Progenitor cell of endocrine pancreas (in vitro differentiated cells): ENCODE data around the gene CXCL16. TPM values are rescaled to one million over a fixed set of nuclear protein-coding genes. Genes with fewer than 3 reads are reported as not detected.

Experiments used
- DNase-seq: peaks from one replicate; pipeline ENCODE4 v3.0.0; 2021; ENCODE audit warnings: low spot score; ENCODE audit not compliant: unreplicated experiment
- H3K27ac Mint-ChIP-seq: 2 replicates; pipeline ENCODE4 v1.8.0; 2021; ENCODE audit warnings: mild to moderate bottlenecking, moderate library complexity, mixed read lengths
- H3K27me3 Mint-ChIP-seq: 2 replicates; pipeline ENCODE4 v1.8.0; 2021; ENCODE audit warnings: mixed read lengths
- H3K36me3 Mint-ChIP-seq: 2 replicates; pipeline ENCODE4 v1.8.0; 2022; ENCODE audit warnings: mixed read lengths; ENCODE audit not compliant: insufficient read depth
- H3K4me1 Mint-ChIP-seq: 2 replicates; pipeline ENCODE4 v1.8.0; 2021; ENCODE audit warnings: low read depth, mixed read lengths
- H3K4me3 Mint-ChIP-seq: 2 replicates; pipeline ENCODE4 v1.8.0; 2021; ENCODE audit warnings: low read depth, mild to moderate bottlenecking, moderate library complexity, mixed read lengths
- H3K9me3 Mint-ChIP-seq: 2 replicates; pipeline ENCODE4 v1.8.0; 2021; ENCODE audit warnings: low read depth, mixed read lengths
- CTCF ChIP-seq: fragments of 200-600 bp; sonication (generic); IDR thresholded peaks from one replicate; pipeline ENCODE4 v1.5.0; 2021; ENCODE audit warnings: antibody characterized with exemption, mild to moderate bottlenecking; ENCODE audit not compliant: unreplicated experiment
- total RNA-seq: library from RNA; stranded (reverse); gene quantifications from 2 replicates; pipeline ENCODE4 v1.2.1, GENCODE V29; 2021

The CXCL16 gene
- total RNA-seq, 1 donor from 2014 or later, result 4.3 TPM

GRCh38 chr17:4743216-4743615 lies 3.5 kb upstream of the CXCL16 start:
- Mint-ChIP-seq H3K4me3 (no peak overlapping the region), H3K9me3 (no peaks in the 10 kb centered on the region), H3K27me3 (peaks cover 78% of the 10 kb centered on the region), H3K27ac (no peak overlapping the region), H3K36me3 (no peaks in the 10 kb centered on the region), H3K4me1 (peaks cover 10% of the 10 kb centered on the region)
- no peak for TF ChIP-seq CTCF
- DNase-seq, result no peak

GRCh38 chr17:4742629-4743028 lies 2.9 kb upstream of the CXCL16 start:
- Mint-ChIP-seq H3K4me3 (no peak overlapping the region), H3K27ac (no peak overlapping the region), H3K27me3 (peaks cover 76% of the 10 kb centered on the region), H3K4me1 (peaks cover 10% of the 10 kb centered on the region), H3K9me3 (no peaks in the 10 kb centered on the region), H3K36me3 (no peaks in the 10 kb centered on the region)
- no peak for DNase-seq
- no peak for TF ChIP-seq CTCF

GRCh38 chr17:4742133-4742532 lies 2.4 kb upstream of the CXCL16 start:
- H3K27ac Mint-ChIP-seq, result no peak overlapping the region
- TF ChIP-seq CTCF, result no peak
- H3K27me3 Mint-ChIP-seq, result peaks cover 77% of the 10 kb centered on the region
- H3K4me1 Mint-ChIP-seq, result peaks cover 10% of the 10 kb centered on the region
- H3K4me3 Mint-ChIP-seq, result no peak overlapping the region
- DNase-seq, result no peak
- H3K36me3 Mint-ChIP-seq, result no peaks in the 10 kb centered on the region
- no peaks in the 10 kb centered on the region for H3K9me3 Mint-ChIP-seq

GRCh38 chr17:4741544-4741943 lies 1.8 kb upstream of the CXCL16 start:
- H3K27me3 Mint-ChIP-seq, result peaks cover 75% of the 10 kb centered on the region
- no peak for DNase-seq
- TF ChIP-seq CTCF, result no peak
- H3K4me1 Mint-ChIP-seq, result peaks cover 10% of the 10 kb centered on the region
- peak overlapping the region; percentile 16 for H3K4me3 Mint-ChIP-seq
- no peak overlapping the region for H3K27ac Mint-ChIP-seq
- H3K9me3 Mint-ChIP-seq, result no peaks in the 10 kb centered on the region
- no peaks in the 10 kb centered on the region for H3K36me3 Mint-ChIP-seq

- no peak for TF ChIP-seq CTCF
- no peaks in the 10 kb centered on the region for H3K36me3 Mint-ChIP-seq
- peak overlapping the region; percentile 69 for H3K4me3 Mint-ChIP-seq
- no peaks in the 10 kb centered on the region for H3K9me3 Mint-ChIP-seq
- peaks cover 8% of the 10 kb centered on the region for H3K4me1 Mint-ChIP-seq
- peaks cover 78% of the 10 kb centered on the region for H3K27me3 Mint-ChIP-seq
- no peak overlapping the region for H3K27ac Mint-ChIP-seq
- no peak for DNase-seq
Observed at GRCh38 chr17:4740584-4740983, 856 bp upstream of the CXCL16 start.
